ENCODE data around the gene LBH. TPM values are rescaled to one million over a fixed set of nuclear protein-coding genes. Genes with fewer than 3 reads are reported as not detected.

Gene LBH
- total RNA-seq, 2 donors from 2014 or later = 8.7 to 16.1 TPM

DNA sequence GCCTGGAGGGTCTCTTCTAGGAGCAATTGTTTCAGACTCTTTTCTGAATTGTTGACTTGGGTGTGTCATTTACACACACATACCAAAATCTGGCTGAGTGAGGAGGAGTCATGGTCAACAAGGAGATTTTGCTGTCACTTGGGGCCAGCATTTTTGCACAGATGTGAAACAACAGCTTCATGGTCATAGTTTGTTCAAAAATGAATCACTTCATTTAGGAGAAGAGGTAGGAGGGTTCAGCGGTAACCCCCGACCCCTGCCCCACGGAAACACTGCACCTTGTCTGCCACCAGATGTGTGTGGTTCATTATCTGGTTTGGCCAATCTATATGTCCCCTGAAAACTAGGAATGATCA is 42.2 kb downstream of the LBH start:
- H3K27ac ChIP-seq = no peak overlapping the region
- H3K9me3 ChIP-seq = no peaks in the 10 kb centered on the region
- intact Hi-C loops (cut with DNase I) = no loop called here
- DNase-seq = no peak
- H3K4me1 ChIP-seq = no peaks in the 10 kb centered on the region
- H3K36me3 ChIP-seq = no peaks in the 10 kb centered on the region
- TF ChIP-seq, protein P1, sequence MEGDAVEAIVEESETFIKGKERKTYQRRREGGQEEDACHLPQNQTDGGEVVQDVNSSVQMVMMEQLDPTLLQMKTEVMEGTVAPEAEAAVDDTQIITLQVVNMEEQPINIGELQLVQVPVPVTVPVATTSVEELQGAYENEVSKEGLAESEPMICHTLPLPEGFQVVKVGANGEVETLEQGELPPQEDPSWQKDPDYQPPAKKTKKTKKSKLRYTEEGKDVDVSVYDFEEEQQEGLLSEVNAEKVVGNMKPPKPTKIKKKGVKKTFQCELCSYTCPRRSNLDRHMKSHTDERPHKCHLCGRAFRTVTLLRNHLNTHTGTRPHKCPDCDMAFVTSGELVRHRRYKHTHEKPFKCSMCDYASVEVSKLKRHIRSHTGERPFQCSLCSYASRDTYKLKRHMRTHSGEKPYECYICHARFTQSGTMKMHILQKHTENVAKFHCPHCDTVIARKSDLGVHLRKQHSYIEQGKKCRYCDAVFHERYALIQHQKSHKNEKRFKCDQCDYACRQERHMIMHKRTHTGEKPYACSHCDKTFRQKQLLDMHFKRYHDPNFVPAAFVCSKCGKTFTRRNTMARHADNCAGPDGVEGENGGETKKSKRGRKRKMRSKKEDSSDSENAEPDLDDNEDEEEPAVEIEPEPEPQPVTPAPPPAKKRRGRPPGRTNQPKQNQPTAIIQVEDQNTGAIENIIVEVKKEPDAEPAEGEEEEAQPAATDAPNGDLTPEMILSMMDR (IDR thresholded peaks at IDR 0.05) = no peak
- H3K27me3 ChIP-seq = no peaks in the 10 kb centered on the region
- no peak overlapping the region for H3K4me3 ChIP-seq
- H3K9ac ChIP-seq (ENCODE audit: low read depth in 2 of 2, low read length in 2 of 2) = no peak overlapping the region

DNA sequence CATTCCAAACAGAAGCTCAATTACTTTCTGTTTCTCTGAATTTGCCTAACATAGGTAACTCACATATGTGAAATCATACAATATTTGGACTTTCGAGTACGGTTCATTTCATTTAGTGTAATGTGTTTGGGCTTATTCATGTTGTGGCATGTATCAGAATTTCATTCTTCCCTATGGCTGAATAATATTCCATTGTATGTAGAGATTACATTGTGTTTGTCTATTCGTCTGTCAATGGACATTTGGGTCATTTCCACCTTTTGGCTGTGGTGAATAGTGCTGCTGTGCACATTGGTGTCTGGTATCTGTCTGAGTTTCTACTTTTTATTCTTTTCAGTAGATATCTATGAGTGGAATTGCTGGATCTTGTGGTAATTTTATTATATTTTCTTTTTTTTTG is 43.9 kb downstream of the LBH start:
- Histone ChIP-seq H3K4me1 (no peaks in the 10 kb centered on the region), H3K27me3 (no peaks in the 10 kb centered on the region), H3K9me3 (no peaks in the 10 kb centered on the region), H3K36me3 (no peaks in the 10 kb centered on the region), H3K9ac (ENCODE audit: low read depth in 2 of 2, low read length in 2 of 2) (no peak overlapping the region), H3K27ac (peak overlapping the region; percentile 71), H3K4me3 (no peak overlapping the region)
- intact Hi-C loops (cut with DNase I) = no loop called here
- TF ChIP-seq, protein P1 (IDR thresholded peaks at IDR 0.05) = no peak
- no peak for DNase-seq

DNA sequence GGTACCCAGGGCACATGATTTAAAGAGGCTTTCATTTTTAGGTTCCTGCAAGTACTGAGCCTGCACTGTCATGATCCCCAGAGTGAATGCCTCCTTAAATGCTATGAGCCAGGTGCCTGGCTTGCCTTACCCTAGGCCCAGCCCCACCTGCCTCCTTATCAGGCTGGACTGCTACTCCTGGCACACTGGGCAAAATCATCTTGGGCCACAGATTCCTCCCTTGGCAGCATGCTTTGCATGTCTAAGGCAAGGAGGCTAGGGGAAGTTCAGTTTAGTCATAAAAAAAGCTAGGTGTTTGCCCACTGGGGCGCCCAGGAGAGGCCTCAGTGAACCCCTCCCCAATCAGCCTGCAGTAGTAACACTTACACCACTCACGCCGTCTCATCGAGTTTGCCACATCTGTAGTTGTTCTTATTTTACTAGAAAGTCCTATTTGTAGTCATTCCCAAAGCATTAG is 45.1 kb downstream of the LBH start:
- Histone ChIP-seq H3K27ac (no peak overlapping the region), H3K27me3 (no peaks in the 10 kb centered on the region), H3K4me1 (no peaks in the 10 kb centered on the region), H3K36me3 (no peaks in the 10 kb centered on the region), H3K9me3 (no peaks in the 10 kb centered on the region), H3K4me3 (no peak overlapping the region), H3K9ac (ENCODE audit: low read depth in 2 of 2, low read length in 2 of 2) (no peak overlapping the region)
- peak; percentile 41 for DNase-seq
- intact Hi-C loops (cut with DNase I) = no loop called here
- TF ChIP-seq, protein P1 (IDR thresholded peaks at IDR 0.05) = no peak

DNA sequence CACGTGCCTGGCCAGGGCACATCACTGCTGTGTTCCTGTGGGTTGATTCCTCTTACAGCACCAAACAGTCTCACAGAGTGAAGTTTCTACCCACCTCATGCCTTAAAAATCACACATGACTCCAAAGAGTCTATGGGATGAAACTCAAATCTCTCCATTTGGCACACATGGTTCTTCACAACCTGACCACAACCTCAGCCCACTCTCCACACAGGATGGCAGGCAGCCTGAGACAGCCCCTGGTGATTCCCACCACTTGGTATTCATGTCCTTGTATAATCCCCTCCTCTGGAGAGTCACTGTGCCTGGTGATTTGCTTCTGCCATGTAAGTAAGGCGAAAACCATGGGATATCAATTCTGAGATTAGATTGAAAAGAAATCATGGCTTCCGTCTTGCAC is 46.2 kb downstream of the LBH start:
- intact Hi-C loops (cut with DNase I) = no loop called here
- H3K27me3 ChIP-seq = no peaks in the 10 kb centered on the region
- no peaks in the 10 kb centered on the region for H3K9me3 ChIP-seq
- H3K4me1 ChIP-seq = no peaks in the 10 kb centered on the region
- DNase-seq = no peak
- H3K36me3 ChIP-seq = no peaks in the 10 kb centered on the region
- no peak overlapping the region for H3K27ac ChIP-seq
- H3K4me3 ChIP-seq = no peak overlapping the region
- H3K9ac ChIP-seq (ENCODE audit: low read depth in 2 of 2, low read length in 2 of 2) = no peak overlapping the region
- TF ChIP-seq, protein P1 (IDR thresholded peaks at IDR 0.05) = no peak

DNA sequence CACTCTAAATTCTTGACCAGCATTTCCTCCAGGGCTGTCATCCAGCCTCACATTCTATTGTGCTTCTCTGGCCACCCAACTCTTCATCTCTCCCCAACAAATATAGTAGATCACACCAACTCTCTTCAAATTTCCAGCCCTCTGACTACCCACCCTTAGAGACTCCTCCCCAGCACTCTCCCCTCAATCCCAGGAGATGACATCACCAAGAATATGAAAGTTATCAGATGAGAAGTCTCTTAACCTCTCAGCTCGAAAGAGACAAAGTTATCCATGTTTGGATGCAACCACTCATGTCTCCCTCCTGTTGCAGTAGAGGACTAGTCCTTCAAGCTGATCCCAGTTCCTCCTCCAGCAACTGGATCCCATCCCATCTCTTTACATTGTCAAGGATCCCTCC is 47.1 kb downstream of the LBH start:
- Histone ChIP-seq H3K9me3 (no peaks in the 10 kb centered on the region), H3K36me3 (no peaks in the 10 kb centered on the region), H3K27me3 (no peaks in the 10 kb centered on the region), H3K27ac (no peak overlapping the region), H3K4me1 (no peaks in the 10 kb centered on the region), H3K4me3 (no peak overlapping the region), H3K9ac (ENCODE audit: low read depth in 2 of 2, low read length in 2 of 2) (no peak overlapping the region)
- TF ChIP-seq, protein P1 (IDR thresholded peaks at IDR 0.05) = no peak
- intact Hi-C loops (cut with DNase I) = no loop called here
- no peak for DNase-seq

Measured in colonic mucosa (tissue), 4 donors.